PFSK-1 (cell line): ENCODE data around the gene WDR37.

Experiments
- POLR2AphosphoS5 ChIP-seq: IDR thresholded peaks from 2 replicates; pipeline ENCODE4 v1.6.1; 2012; ENCODE audit warnings: low read depth, mild to moderate bottlenecking, control low read depth, low read length, moderate library complexity
- SIN3A ChIP-seq: IDR thresholded peaks from 2 replicates; pipeline ENCODE4 v1.6.1; 2012; ENCODE audit warnings: mild to moderate bottlenecking, low read length, moderate library complexity, borderline replicate concordance; ENCODE audit not compliant: insufficient read depth
- TAF1 ChIP-seq: IDR thresholded peaks from 2 replicates; pipeline ENCODE4 v1.6.1; 2012; ENCODE audit warnings: low read length, control low read depth, borderline replicate concordance; ENCODE audit not compliant: insufficient read depth
- TF ChIP-seq, protein P1 (sequence below), 2 experiments: IDR thresholded peaks; 2 replicates each; pipeline versions ENCODE4 v1.6.1 to v1.8.0; 2011 to 2012; ENCODE audit warnings: low read depth in 2 of 2, low read length in 2 of 2, control low read depth in 1 of 2, inconsistent platforms in 1 of 2, mild to moderate bottlenecking in 1 of 2, moderate library complexity in 1 of 2; ENCODE audit not compliant: insufficient read depth in 1 of 2

DNA sequence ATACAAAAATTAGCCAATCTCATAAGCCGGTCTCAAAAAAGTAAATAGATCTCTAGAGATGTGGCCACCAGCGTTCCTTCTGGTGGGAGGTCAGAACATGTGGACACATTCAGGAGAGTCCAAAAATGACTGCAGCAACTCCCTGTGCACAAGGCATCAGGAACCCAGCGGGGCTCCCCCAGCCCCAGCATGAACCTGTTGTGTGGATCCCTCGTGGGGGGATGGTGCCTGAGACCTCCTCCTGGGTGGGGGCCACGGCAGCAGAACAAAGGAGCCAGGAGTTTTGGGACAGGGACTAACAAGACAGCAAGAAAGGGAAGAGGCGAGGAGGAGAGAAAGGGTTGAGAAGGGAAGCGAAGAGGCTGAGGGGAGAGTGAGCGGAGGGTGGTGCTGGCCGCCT, 121.8 kb downstream of the WDR37 start:
- TF ChIP-seq, protein P1, sequence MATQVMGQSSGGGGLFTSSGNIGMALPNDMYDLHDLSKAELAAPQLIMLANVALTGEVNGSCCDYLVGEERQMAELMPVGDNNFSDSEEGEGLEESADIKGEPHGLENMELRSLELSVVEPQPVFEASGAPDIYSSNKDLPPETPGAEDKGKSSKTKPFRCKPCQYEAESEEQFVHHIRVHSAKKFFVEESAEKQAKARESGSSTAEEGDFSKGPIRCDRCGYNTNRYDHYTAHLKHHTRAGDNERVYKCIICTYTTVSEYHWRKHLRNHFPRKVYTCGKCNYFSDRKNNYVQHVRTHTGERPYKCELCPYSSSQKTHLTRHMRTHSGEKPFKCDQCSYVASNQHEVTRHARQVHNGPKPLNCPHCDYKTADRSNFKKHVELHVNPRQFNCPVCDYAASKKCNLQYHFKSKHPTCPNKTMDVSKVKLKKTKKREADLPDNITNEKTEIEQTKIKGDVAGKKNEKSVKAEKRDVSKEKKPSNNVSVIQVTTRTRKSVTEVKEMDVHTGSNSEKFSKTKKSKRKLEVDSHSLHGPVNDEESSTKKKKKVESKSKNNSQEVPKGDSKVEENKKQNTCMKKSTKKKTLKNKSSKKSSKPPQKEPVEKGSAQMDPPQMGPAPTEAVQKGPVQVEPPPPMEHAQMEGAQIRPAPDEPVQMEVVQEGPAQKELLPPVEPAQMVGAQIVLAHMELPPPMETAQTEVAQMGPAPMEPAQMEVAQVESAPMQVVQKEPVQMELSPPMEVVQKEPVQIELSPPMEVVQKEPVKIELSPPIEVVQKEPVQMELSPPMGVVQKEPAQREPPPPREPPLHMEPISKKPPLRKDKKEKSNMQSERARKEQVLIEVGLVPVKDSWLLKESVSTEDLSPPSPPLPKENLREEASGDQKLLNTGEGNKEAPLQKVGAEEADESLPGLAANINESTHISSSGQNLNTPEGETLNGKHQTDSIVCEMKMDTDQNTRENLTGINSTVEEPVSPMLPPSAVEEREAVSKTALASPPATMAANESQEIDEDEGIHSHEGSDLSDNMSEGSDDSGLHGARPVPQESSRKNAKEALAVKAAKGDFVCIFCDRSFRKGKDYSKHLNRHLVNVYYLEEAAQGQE (IDR thresholded peaks at IDR 0.05; ENCODE audit: insufficient read depth in 1 of 2, low read depth in 2 of 2, low read length in 2 of 2): no peak
- TF ChIP-seq POLR2AphosphoS5 (no peak), TAF1 (no peak), SIN3A (no peak)
